ENCODE results near the gene SDHAF1.
A peak's percentile ranks its signal among the peaks of the same experiment; 100 is the strongest.

The SDHAF1 gene

GRCh38 chr19:36008336-36008978 lies 13.5 kb downstream of the SDHAF1 start, which contains the start of gene SYNE4:
SYNE4 (minus strand) TSS chr19:36008813; CDS start chr19:36008681, 132 bp downstream.
- TF ChIP-seq CTCF (IDR thresholded peaks at IDR 0.05; ENCODE audit: low read depth, low read length): no peak
- DNase-seq (ENCODE audit: low read depth, low spot score): no peak
- in situ Hi-C loops (cut with HindIII; ENCODE audit: low sequenced_read_pairs): no loop called here
- H3K4me3 ChIP-seq (ENCODE audit: low read depth, low read length): peak within 1 kb of the TSS; percentile 34

- peak overlapping the region; percentile 34 for H3K4me3 ChIP-seq (ENCODE audit: low read depth, low read length)
- peak; percentile 50 for DNase-seq (ENCODE audit: low read depth, low spot score)
- no peak for TF ChIP-seq CTCF (IDR thresholded peaks at IDR 0.05; ENCODE audit: low read depth, low read length)
- in situ Hi-C loops (cut with HindIII; ENCODE audit: low sequenced_read_pairs): no loop called here
Measured at GRCh38 chr19:36009220-36009619, 14.2 kb downstream of the SDHAF1 start.

GRCh38 chr19:36009633-36010379 lies 14.8 kb downstream of the SDHAF1 start:
- in situ Hi-C loops (cut with HindIII; ENCODE audit: low sequenced_read_pairs): no loop called here
- no peak for TF ChIP-seq CTCF (IDR thresholded peaks at IDR 0.05; ENCODE audit: low read depth, low read length)
- DNase-seq (ENCODE audit: low read depth, low spot score): no peak
- peak overlapping the region; percentile 34 for H3K4me3 ChIP-seq (ENCODE audit: low read depth, low read length)

- no peak for TF ChIP-seq CTCF (IDR thresholded peaks at IDR 0.05; ENCODE audit: low read depth, low read length)
- in situ Hi-C loops (cut with HindIII; ENCODE audit: low sequenced_read_pairs): no loop called here
- DNase-seq (ENCODE audit: low read depth, low spot score): no peak
- H3K4me3 ChIP-seq (ENCODE audit: low read depth, low read length): no peak overlapping the region
Measured at GRCh38 chr19:36010402-36010801, 15.4 kb downstream of the SDHAF1 start.

GRCh38 chr19:36013280-36014011 lies 18.5 kb downstream of the SDHAF1 start:
- H3K4me3 ChIP-seq (ENCODE audit: low read depth, low read length): peak overlapping the region; percentile 83
- TF ChIP-seq CTCF (IDR thresholded peaks at IDR 0.05; ENCODE audit: low read depth, low read length): no peak
- in situ Hi-C loops (cut with HindIII; ENCODE audit: low sequenced_read_pairs): no loop called here
- no peak for DNase-seq (ENCODE audit: low read depth, low spot score)

- no peak for TF ChIP-seq CTCF (IDR thresholded peaks at IDR 0.05; ENCODE audit: low read depth, low read length)
- H3K4me3 ChIP-seq (ENCODE audit: low read depth, low read length): peak within 1 kb of the TSS; percentile 83
- in situ Hi-C loops (cut with HindIII; ENCODE audit: low sequenced_read_pairs): no loop called here
- DNase-seq (ENCODE audit: low read depth, low spot score): peak; percentile 99
Measured at GRCh38 chr19:36014012-36014924, 19.3 kb downstream of the SDHAF1 start, which contains the start of gene ALKBH6. ALKBH6 (minus strand) TSS chr19:36014213; CDS start chr19:36013397, 816 bp downstream.

Data from astrocyte of the spinal cord (primary cell).